HG03469 (cell line): ENCODE results near the gene VPS26A.
"Not testable (repeated sequence)": the region's sequence is repeated elsewhere in the genome, so short reads cannot be mapped to it uniquely, and the experiment has no call there.

Experiments
- ATAC-seq: cut with Tn5 transposase; IDR thresholded peaks from one replicate; pipeline ENCODE4 v1.9.1; 2021; ENCODE audit warnings: mild to moderate bottlenecking, moderate library complexity, moderate number of reproducible peaks; ENCODE audit not compliant: unreplicated experiment

The VPS26A gene

GRCh38 chr10:69101451-69102095, 22.4 kb upstream of the VPS26A start:
- no peak for ATAC-seq

GRCh38 chr10:69102440-69102839, 21.5 kb upstream of the VPS26A start:
- no peak for ATAC-seq

GRCh38 chr10:69103784-69104183, 20.2 kb upstream of the VPS26A start:
- ATAC-seq = no peak

GRCh38 chr10:69104994-69105790, 18.8 kb upstream of the VPS26A start:
- ATAC-seq = no peak

GRCh38 chr10:69107176-69107490, 16.8 kb upstream of the VPS26A start:
- ATAC-seq = no peak

- no peak for ATAC-seq
Measured at GRCh38 chr10:69107699-69108098, 16.3 kb upstream of the VPS26A start.

- no peak for ATAC-seq
Measured at GRCh38 chr10:69119896-69120295, 4.1 kb upstream of the VPS26A start.

GRCh38 chr10:69123306-69123746, 652 bp upstream of the VPS26A start:
- peak; percentile 12 for ATAC-seq

GRCh38 chr10:69124563-69125268, 738 bp downstream of the VPS26A start:
- ATAC-seq = peak; percentile 19

- no peak for ATAC-seq
Measured at GRCh38 chr10:69125554-69125953, 1.6 kb downstream of the VPS26A start.

GRCh38 chr10:69130251-69130650, 6.3 kb downstream of the VPS26A start:
- ATAC-seq = no peak

- ATAC-seq = no peak
Measured at GRCh38 chr10:69139961-69140360, 16.0 kb downstream of the VPS26A start.

- no peak for ATAC-seq
Measured at GRCh38 chr10:69141304-69141703, 17.3 kb downstream of the VPS26A start.

GRCh38 chr10:69142074-69142473, 18.1 kb downstream of the VPS26A start:
- ATAC-seq = not testable (repeated sequence)

GRCh38 chr10:69142983-69143382, 19.0 kb downstream of the VPS26A start:
- ATAC-seq = no peak

- ATAC-seq = no peak
Measured at GRCh38 chr10:69145329-69145728, 21.4 kb downstream of the VPS26A start.

GRCh38 chr10:69145864-69146263, 21.9 kb downstream of the VPS26A start:
- ATAC-seq = no peak

GRCh38 chr10:69146759-69147158, 22.8 kb downstream of the VPS26A start:
- no peak for ATAC-seq

- no peak for ATAC-seq
Measured at GRCh38 chr10:69151984-69152383, 28.0 kb downstream of the VPS26A start.

- no peak for ATAC-seq
Measured at GRCh38 chr10:69153227-69153626, 29.2 kb downstream of the VPS26A start.

GRCh38 chr10:69160809-69161241, 36.8 kb downstream of the VPS26A start:
- ATAC-seq = no peak

GRCh38 chr10:69168493-69168892, 44.5 kb downstream of the VPS26A start:
- ATAC-seq = no peak
